ENCODE measurements around the gene ASCL5. TPM values are rescaled to one million over a fixed set of nuclear protein-coding genes. Genes with fewer than 3 reads are reported as not detected.

ASCL5 gene
- total RNA-seq (2013): not detected
- not detected for polyA plus RNA-seq
- not detected in 2 replicates for polyA minus RNA-seq
- total RNA-seq: 0 to 1.1 (median 0) reads per million in 11 experiments

GRCh38 chr1:201126832-201127754 lies at the start of gene ASCL5:
TSS of gene ASCL5 (minus strand) at chr1:201127184. CDS start at chr1:201115372, 11,812 bp downstream.
- DNase-seq: no peak
- H3K27me3 Mint-ChIP-seq (ENCODE audit: low read depth in 3 of 3): peaks cover 3 to 6% (median 5%) of the 10 kb centered on the region in 3 donors
- TF ChIP-seq CTCF (IDR thresholded peaks at IDR 0.05): no peak
- H3K9ac ChIP-seq (ENCODE audit: insufficient read depth, low read length, poor library complexity, severe bottlenecking): no peak within 1 kb of the TSS
- no peaks in the 10 kb centered on the region for H3K36me3 Mint-ChIP-seq
- intact Hi-C loops (cut with micrococcal nuclease): no loop called here
- H3K4me1 ChIP-seq (ENCODE audit: control insufficient read depth in 1 of 2, insufficient read depth in 2 of 2, low read length in 2 of 2): no peaks in the 10 kb centered on the region
- H3K4me2 ChIP-seq (replicated peaks; ENCODE audit: extremely low read depth, low read length, poor library complexity, severe bottlenecking): no peak within 1 kb of the TSS
- WGBS (ENCODE audit: insufficient coverage): 89% methylated on average over 18 of the region's 24 CpGs
- no peaks in the 10 kb centered on the region for H3K79me2 ChIP-seq (ENCODE audit: insufficient read depth, low read length)
- no peak within 1 kb of the TSS for H3K4me3 ChIP-seq (replicated peaks in 1 of 3; ENCODE audit: low read depth in 2 of 3, low read length in 3 of 3)
- H4K20me1 ChIP-seq (ENCODE audit: insufficient read depth, low read length): no peaks in the 10 kb centered on the region
- H3K4me3 Mint-ChIP-seq: no peak within 1 kb of the TSS
- H3K9me3 ChIP-seq (replicated peaks in 1 of 2; ENCODE audit: control insufficient read depth in 1 of 2, insufficient read depth in 1 of 2, low read length in 2 of 2): no peaks in the 10 kb centered on the region
- no peaks in the 10 kb centered on the region for H3K36me3 ChIP-seq (replicated peaks in 1 of 2; ENCODE audit: control insufficient read depth in 1 of 2, insufficient read depth in 2 of 2, low read length in 2 of 2)
- H3K4me1 Mint-ChIP-seq: no peaks in the 10 kb centered on the region
- H2AFZ ChIP-seq (ENCODE audit: insufficient read depth, low read depth, low read length, poor library complexity, severe bottlenecking): no peak within 1 kb of the TSS
- H3K27ac Mint-ChIP-seq: no peak within 1 kb of the TSS
- H3K27ac ChIP-seq (ENCODE audit: low read depth in 1 of 2, low read length in 2 of 2): no peak within 1 kb of the TSS
- H3K9me3 Mint-ChIP-seq: no peaks in the 10 kb centered on the region
- H3K27me3 ChIP-seq (ENCODE audit: control insufficient read depth in 2 of 2, insufficient read depth in 2 of 2, low read length in 2 of 2): no peaks in the 10 kb centered on the region

- Mint-ChIP-seq H3K27ac (no peak overlapping the region), H3K4me1 (peaks cover 22% of the 10 kb centered on the region), H3K36me3 (peaks cover 2 to 6% of the 10 kb centered on the region in 2 donors), H3K9me3 (peaks cover 3 to 18% (median 7%) of the 10 kb centered on the region in 7 donors), H3K27me3 (ENCODE audit: low read depth in 3 of 3) (peaks cover 11 to 15% (median 11%) of the 10 kb centered on the region in 3 donors), H3K4me3 (no peak overlapping the region)
- Histone ChIP-seq H3K36me3 (replicated peaks in 1 of 2; ENCODE audit: control insufficient read depth in 1 of 2, insufficient read depth in 2 of 2, low read length in 2 of 2) (no peaks in the 10 kb centered on the region), H3K27ac (ENCODE audit: low read depth in 1 of 2, low read length in 2 of 2) (no peak overlapping the region), H2AFZ (ENCODE audit: insufficient read depth, low read depth, low read length, poor library complexity, severe bottlenecking) (no peak overlapping the region), H3K27me3 (ENCODE audit: control insufficient read depth in 2 of 2, insufficient read depth in 2 of 2, low read length in 2 of 2) (peaks cover 0 to 9% of the 10 kb centered on the region in 2 donors), H3K9me3 (replicated peaks in 1 of 2; ENCODE audit: control insufficient read depth in 1 of 2, insufficient read depth in 1 of 2, low read length in 2 of 2) (peaks cover 0 to 6% of the 10 kb centered on the region in 2 donors), H3K9ac (ENCODE audit: insufficient read depth, low read length, poor library complexity, severe bottlenecking) (no peak overlapping the region), H3K4me3 (replicated peaks in 1 of 3; ENCODE audit: low read depth in 2 of 3, low read length in 3 of 3) (no peak overlapping the region), H3K4me2 (replicated peaks; ENCODE audit: extremely low read depth, low read length, poor library complexity, severe bottlenecking) (no peak overlapping the region), H4K20me1 (ENCODE audit: insufficient read depth, low read length) (no peaks in the 10 kb centered on the region), H3K4me1 (ENCODE audit: control insufficient read depth in 1 of 2, insufficient read depth in 2 of 2, low read length in 2 of 2) (peaks cover 5 to 8% of the 10 kb centered on the region in 2 donors), H3K79me2 (ENCODE audit: insufficient read depth, low read length) (no peaks in the 10 kb centered on the region)
- intact Hi-C loops (cut with micrococcal nuclease): no loop called here
- 90% methylated on average over 2 of the region's 7 CpGs for WGBS (ENCODE audit: insufficient coverage)
- DNase-seq: no peak
- TF ChIP-seq CTCF (IDR thresholded peaks at IDR 0.05): no peak
Measured at GRCh38 chr1:201175820-201176500, 49.0 kb upstream of the ASCL5 start.

Measured in CD14-positive monocyte (primary cell).